ENCODE data around the gene MYNN. TPM values are rescaled to one million over a fixed set of nuclear protein-coding genes. Genes with fewer than 3 reads are reported as not detected.
A peak's percentile ranks its signal among the peaks of the same experiment; 100 is the strongest.
"Not testable (repeated sequence)": the region's sequence is repeated elsewhere in the genome, so short reads cannot be mapped to it uniquely, and the experiment has no call there.

The MYNN gene
- total RNA-seq = 8.6 and 11.2 TPM in 2 replicates

DNA sequence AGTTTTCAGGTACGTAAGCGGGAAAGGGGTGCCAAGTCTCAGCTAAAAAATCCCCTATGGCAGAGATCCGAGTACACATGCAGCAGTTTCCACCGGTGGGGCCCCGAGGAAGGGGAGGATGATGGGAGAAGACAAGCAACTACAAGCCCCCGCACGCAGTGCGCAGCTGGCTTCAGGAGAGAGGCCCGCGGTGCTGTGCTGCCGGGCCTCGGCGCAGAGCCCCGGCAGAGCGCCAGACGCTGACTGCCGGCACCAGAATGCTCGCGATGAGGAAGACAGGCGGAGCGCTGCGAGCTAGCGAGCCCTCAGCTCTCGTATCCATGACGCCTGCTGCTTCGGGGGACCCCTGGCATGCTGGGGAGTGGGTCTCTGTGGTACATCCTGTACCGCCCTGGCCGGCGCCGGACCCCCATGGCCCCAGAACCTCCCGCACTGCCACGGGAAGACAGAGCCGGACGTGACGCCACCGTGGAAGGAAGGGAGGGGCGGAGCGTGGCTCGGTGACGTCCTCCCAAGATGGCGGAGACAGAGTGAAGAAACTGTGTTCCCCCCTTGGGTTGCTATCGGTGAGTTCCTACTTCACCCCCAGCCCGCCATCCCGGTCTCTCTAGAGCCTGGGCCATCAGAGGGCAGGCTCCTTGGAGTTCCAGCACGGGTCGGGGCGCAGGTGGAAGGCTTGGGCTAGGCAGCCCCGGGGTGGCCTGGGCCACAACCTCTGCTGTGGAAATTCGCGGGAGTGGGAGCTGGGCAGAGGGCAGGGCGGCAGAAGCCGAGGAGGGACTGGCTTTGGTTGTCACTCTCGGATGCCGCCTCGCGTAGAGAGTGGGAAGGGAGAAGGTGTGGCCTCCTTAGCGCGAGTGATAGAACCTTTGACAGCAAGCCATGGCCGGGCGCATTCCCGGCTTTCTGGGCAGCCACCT lies at the start of gene MYNN:
Gene MYNN (plus strand): TSS at position 500 of the 920 bp plus-strand sequence. CDS start 900 bp downstream, outside the sequence.
- DNase-seq (ENCODE audit: extremely low read depth, low read depth, low spot score) = peak; percentile 56

- DNase-seq (ENCODE audit: extremely low read depth, low read depth, low spot score) = not testable (repeated sequence)
Measured at GRCh38 chr3:169731857-169732256, 41.3 kb upstream of the MYNN start.

GRCh38 chr3:169739067-169739466 lies 34.1 kb upstream of the MYNN start:
- DNase-seq (ENCODE audit: extremely low read depth, low read depth, low spot score) = no peak

GRCh38 chr3:169744366-169745054 lies 28.7 kb upstream of the MYNN start:
- DNase-seq (ENCODE audit: extremely low read depth, low read depth, low spot score) = no peak

- no peak for DNase-seq (ENCODE audit: extremely low read depth, low read depth, low spot score)
Measured at GRCh38 chr3:169746924-169747323, 26.3 kb upstream of the MYNN start.

DNA sequence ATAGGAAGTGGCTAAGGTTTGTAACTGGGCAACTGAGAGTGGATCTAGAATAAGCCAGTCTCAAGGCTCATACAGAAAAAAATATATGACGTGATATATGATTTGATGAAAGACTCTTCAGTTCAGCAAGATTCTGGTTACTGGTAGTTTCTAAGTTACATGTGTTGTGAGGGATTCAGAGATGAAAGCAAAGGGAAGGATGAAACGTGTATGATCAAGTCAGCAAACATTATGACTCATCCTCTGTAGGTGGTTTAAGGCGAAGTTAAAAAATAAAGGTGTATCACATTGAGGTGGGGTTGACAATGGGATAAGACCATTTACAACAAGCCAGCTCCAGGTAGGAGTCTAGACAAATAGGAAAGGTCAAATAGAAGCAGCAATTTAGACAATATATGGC lies 24.5 kb upstream of the MYNN start:
- no peak for DNase-seq (ENCODE audit: extremely low read depth, low read depth, low spot score)

- DNase-seq (ENCODE audit: extremely low read depth, low read depth, low spot score) = no peak
Measured at GRCh38 chr3:169750665-169751064, 22.5 kb upstream of the MYNN start.

GRCh38 chr3:169751875-169752274 lies 21.3 kb upstream of the MYNN start:
- no peak for DNase-seq (ENCODE audit: extremely low read depth, low read depth, low spot score)

- no peak for DNase-seq (ENCODE audit: extremely low read depth, low read depth, low spot score)
Measured at GRCh38 chr3:169754711-169755110, 18.5 kb upstream of the MYNN start.

DNA sequence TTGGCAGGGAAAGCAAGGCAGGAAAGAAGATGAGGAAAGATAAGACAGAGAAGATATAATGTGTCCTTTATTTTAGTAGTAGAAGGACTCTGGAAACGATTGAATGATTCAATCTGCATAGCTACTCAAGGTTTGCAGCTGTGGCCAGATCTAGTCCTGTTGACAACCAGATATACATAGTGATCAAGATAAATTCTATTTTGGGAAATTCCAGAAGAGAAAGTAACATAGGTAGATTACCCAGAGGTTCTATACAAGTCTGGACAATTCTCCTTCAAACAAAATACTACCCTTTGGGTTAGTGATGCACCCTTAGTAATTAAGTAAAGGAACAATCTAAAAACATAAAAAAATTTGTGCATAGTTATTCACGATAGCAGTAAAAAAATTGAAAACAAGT lies 17.7 kb upstream of the MYNN start:
- DNase-seq (ENCODE audit: extremely low read depth, low read depth, low spot score) = no peak

- no peak for DNase-seq (ENCODE audit: extremely low read depth, low read depth, low spot score)
Measured at GRCh38 chr3:169758359-169758994, 14.7 kb upstream of the MYNN start.

DNA sequence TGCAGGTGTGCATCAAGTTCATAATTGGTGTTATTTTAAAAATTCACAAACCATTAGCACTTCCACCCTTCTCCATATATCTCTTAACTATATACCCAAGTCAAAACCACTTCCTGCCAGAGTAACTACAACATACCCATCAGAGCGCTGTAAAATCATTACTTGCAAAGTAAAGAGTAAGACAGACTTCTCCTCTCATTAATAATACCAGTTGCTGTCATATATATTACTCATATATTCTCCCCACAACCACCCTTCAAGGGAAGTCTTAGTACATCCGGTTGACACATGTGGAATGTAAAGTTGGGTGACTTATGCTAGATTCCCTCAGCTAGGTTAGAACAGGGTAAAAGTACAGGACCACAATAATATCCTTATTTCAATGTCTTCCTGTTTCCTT lies 13.9 kb upstream of the MYNN start:
- DNase-seq (ENCODE audit: extremely low read depth, low read depth, low spot score) = no peak

- no peak for DNase-seq (ENCODE audit: extremely low read depth, low read depth, low spot score)
Measured at GRCh38 chr3:169760479-169760878, 12.7 kb upstream of the MYNN start.

GRCh38 chr3:169764312-169764881 lies 8.8 kb upstream of the MYNN start:
- DNase-seq (ENCODE audit: extremely low read depth, low read depth, low spot score) = no peak

DNA sequence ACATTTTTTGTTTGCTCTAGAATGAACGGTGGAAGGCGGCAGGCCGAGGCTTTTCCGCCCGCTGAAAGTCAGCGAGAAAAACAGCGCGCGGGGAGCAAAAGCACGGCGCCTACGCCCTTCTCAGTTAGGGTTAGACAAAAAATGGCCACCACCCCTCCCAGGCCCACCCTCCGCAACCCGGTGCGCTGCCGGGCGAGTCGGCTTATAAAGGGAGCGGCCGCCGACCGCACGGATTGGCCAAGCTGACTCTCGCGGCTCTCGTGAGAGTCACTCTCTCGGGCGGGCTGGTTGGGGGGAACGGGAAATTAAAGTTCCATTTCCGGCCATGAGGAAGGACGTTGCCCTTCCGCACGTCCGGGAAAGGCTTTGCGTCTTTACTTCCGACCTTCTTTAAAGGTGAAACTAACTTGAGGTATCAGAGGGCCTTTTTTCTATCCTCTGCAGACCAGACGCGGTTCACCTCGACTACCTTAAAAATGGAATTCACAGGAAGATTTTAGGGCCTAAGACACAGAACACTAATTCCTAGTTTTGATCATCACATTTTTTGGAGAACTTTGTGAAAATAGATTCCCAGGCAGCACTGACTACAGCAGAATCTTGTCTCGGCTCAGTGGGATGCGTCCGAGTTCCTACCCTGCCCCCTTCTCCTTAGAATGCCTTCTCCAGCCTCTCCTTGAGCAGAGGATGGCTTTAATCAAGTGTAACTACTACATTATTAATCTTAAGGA lies 8.1 kb upstream of the MYNN start, which contains the start of gene TERC:
Gene TERC (minus strand): TSS at position 179 of the 731 bp plus-strand sequence.
- peak; percentile 45 for DNase-seq (ENCODE audit: extremely low read depth, low read depth, low spot score)

- no peak for DNase-seq (ENCODE audit: extremely low read depth, low read depth, low spot score)
Measured at GRCh38 chr3:169769287-169770181, 3.7 kb upstream of the MYNN start, which contains the start of gene ACTRT3. Gene ACTRT3, minus strand, starts transcription at chr3:169769561. Its CDS starts 41 bp downstream, at chr3:169769520.

- peak; percentile 85 for DNase-seq (ENCODE audit: extremely low read depth, low read depth, low spot score)
Measured at GRCh38 chr3:169771497-169772304, 1.5 kb upstream of the MYNN start.

- DNase-seq (ENCODE audit: extremely low read depth, low read depth, low spot score) = peak; percentile 67
Measured at GRCh38 chr3:169772305-169772896, 795 bp upstream of the MYNN start.

Measured in glomerular endothelial cell (primary cell).